Measurements from ENCODE around the gene POU2AF1.
A peak's percentile ranks its signal among the peaks of the same experiment; 100 is the strongest.

Gene POU2AF1

GRCh38 chr11:111376181-111376871 lies 2.7 kb downstream of the POU2AF1 start:
- peak overlapping the region; percentile 84 for H3K4me3 ChIP-seq (ENCODE audit: low read depth, low read length)
- DNase-seq (ENCODE audit: low read depth), result no peak
- no peak for TF ChIP-seq CTCF (IDR thresholded peaks at IDR 0.05; ENCODE audit: low read depth, low read length, missing control alignments)

- no peak for TF ChIP-seq CTCF (IDR thresholded peaks at IDR 0.05; ENCODE audit: low read depth, low read length, missing control alignments)
- no peak for DNase-seq (ENCODE audit: low read depth)
- H3K4me3 ChIP-seq (ENCODE audit: low read depth, low read length), result peak overlapping the region; percentile 34; the same call in 1 of the 2 replicates
Measured at GRCh38 chr11:111373590-111373989, 5.5 kb downstream of the POU2AF1 start.

GRCh38 chr11:111372538-111372937 lies 6.5 kb downstream of the POU2AF1 start:
- DNase-seq (ENCODE audit: low read depth), result no peak
- TF ChIP-seq CTCF (IDR thresholded peaks at IDR 0.05; ENCODE audit: low read depth, low read length, missing control alignments), result no peak
- peak overlapping the region; percentile 43; the same call in 1 of the 2 replicates for H3K4me3 ChIP-seq (ENCODE audit: low read depth, low read length)

GRCh38 chr11:111370902-111371578 lies 8.0 kb downstream of the POU2AF1 start:
- DNase-seq (ENCODE audit: low read depth), result no peak
- H3K4me3 ChIP-seq (ENCODE audit: low read depth, low read length), result peak overlapping the region; percentile 43; the same call in 1 of the 2 replicates

GRCh38 chr11:111370270-111370901 lies 8.7 kb downstream of the POU2AF1 start:
- no peak for DNase-seq (ENCODE audit: low read depth)
- TF ChIP-seq CTCF (IDR thresholded peaks at IDR 0.05; ENCODE audit: low read depth, low read length, missing control alignments), result no peak
- H3K4me3 ChIP-seq (ENCODE audit: low read depth, low read length), result no peak overlapping the region

More at GRCh38 chr11:111370902-111371578, 8.0 kb downstream of the POU2AF1 start:
- TF ChIP-seq CTCF (IDR thresholded peaks at IDR 0.05; ENCODE audit: low read depth, low read length, missing control alignments), result no peak

GRCh38 chr11:111368285-111368560 lies 10.9 kb downstream of the POU2AF1 start:
- no peak for TF ChIP-seq CTCF (IDR thresholded peaks at IDR 0.05; ENCODE audit: low read depth, low read length, missing control alignments)
- no peak for DNase-seq (ENCODE audit: low read depth)
- H3K4me3 ChIP-seq (ENCODE audit: low read depth, low read length), result peak overlapping the region; percentile 34
